GM18499 (cell line): ENCODE measurements around the gene NYNRIN.

Experiments used
- ATAC-seq: cut with Tn5 transposase; IDR thresholded peaks from one replicate; pipeline ENCODE4 v1.9.1; 2021; ENCODE audit warnings: moderate number of reproducible peaks; ENCODE audit not compliant: insufficient read depth, unreplicated experiment

Gene NYNRIN

GRCh38 chr14:24429395-24430142 is 30.8 kb downstream of the NYNRIN start, which contains the start of the genes CBLN3 and KHNYN:
CBLN3 (minus strand) TSS chr14:24429668; CDS start chr14:24429054, 614 bp downstream.
KHNYN (plus strand) TSS chr14:24429954; CDS start chr14:24430731, 777 bp downstream.
- peak; percentile 74 for ATAC-seq

DNA sequence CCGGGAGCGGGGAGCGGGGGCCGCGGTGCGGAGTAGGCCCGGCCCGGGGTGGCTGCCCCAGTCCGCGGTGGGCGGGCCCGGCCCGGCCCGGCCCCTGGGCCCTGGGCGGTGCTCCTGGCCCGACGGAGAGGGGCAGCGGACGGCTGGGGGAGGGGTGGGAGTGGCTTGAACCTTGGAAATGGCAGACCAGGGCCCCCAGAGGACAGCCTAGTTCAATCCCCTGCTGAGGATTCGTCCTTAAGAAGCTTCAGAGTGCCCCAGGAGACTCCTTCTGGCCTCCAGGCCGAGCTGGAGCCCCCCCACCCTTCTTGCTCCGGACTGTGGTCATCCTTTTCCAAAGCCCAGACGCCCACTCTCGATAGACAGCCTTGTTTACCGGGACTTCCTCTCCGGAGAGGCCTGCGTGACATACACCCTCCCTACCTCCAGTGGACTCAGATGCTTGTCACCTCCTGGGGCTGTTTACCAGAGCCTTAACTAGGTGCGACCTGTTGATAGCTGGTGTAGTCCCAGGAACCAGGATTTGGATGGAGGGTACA is 31.4 kb downstream of the NYNRIN start:
- ATAC-seq = peak; percentile 33

DNA sequence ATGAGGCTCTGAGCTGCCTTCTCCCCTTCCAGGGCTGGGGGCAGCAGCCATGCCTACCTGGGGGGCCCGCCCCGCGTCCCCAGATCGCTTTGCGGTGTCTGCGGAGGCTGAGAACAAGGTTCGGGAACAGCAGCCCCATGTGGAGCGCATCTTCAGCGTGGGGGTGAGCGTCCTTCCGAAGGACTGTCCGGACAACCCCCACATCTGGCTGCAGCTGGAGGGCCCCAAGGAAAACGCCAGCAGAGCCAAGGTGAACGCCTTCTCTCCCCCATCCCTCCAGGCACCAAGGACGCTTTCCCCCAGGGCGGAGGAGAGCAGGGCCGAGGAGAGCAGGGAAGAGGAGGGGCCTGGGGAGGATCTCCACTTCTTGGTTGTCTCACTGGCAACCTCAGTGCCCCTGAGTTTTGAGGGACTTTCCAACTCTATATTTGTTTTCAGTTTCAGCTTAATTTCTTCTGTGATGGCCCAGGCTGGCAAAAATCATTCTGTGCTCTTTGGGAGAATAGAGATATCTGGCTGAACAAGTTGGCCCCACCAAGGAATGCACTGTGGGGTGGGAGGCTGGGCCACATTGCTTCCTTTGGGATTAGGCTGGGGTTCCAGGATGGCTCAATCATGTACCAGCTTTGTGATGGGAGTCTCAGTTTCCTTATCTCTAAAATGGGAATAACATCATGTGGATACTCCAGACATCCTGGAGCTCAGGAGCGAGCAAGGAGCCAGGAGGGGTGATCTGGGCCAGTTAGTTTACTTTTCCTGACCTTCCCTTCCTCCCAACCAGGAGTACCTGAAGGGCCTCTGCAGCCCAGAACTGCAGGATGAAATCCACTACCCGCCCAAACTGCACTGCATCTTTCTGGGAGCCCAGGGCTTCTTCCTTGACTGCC is 32.1 kb downstream of the NYNRIN start:
- ATAC-seq = no peak

- ATAC-seq = peak; percentile 29
Measured at GRCh38 chr14:24431569-24432258, 32.9 kb downstream of the NYNRIN start.

GRCh38 chr14:24432259-24433131 is 33.7 kb downstream of the NYNRIN start:
- ATAC-seq = no peak

DNA sequence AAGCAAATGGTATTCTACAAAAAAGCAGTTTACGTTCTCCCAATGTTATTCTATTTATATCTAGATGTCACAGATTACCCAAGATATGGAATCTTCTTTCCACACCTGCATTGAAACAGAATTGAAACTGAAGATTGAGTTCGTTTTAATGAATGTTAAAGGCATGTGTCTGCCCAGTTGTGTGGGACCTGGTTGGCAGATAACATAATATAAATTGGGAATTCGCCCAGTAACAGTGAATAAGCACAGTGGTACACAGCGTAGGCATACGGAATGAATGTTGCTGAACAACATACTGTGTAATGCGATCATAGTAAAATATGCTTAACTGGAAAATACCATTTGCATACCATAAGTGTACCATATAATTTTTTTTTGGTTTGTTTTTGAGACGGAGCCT is 35.2 kb downstream of the NYNRIN start:
- ATAC-seq = no peak

DNA sequence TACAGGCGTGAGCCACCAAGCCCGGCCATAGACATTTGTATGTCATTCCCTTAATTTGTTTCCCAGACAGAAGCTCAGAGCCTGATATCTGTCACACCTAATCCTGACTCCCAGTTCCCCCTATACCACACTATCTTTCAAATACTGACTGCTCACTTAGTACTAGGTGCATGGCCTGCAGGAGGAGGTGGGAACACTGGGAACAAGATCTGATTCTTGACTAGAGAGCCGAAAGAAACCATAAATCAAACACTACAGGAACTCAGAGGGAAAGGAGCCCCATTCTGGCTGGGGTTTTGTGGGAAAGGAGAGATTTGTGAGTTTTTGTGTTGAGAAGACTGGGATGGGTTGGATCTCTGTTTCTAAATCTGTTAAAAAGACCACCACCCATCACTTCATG is 35.9 kb downstream of the NYNRIN start:
- no peak for ATAC-seq

DNA sequence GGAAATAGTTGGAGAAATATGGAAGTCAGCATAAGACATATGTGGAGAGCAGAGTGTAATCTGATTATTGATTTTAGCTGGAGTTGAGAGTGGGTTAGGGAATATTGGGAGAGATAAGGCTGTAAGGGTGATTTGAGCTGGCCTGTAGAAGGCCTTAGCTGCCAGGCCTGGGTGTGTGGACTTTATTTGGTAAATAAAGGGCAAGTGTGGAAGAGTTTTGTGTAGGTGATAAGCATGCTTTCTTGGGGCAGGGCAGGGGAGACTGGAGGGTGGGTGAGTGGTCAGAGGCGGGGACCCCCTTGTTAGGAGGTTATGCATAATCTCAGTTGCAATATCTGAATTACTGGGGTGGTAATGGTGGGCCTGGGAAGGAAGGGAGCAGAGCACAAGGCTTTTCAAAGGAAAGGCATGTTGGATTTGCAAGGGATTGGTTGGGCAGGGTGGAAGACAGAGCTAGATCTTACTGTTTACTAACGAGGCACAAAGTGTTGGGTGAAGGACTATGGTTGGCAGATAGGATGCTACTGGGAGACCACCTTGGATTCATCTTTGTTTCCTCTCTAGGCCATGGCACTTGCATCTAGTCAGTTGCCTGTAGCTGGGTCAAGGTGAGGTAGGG is 36.5 kb downstream of the NYNRIN start:
- no peak for ATAC-seq

DNA sequence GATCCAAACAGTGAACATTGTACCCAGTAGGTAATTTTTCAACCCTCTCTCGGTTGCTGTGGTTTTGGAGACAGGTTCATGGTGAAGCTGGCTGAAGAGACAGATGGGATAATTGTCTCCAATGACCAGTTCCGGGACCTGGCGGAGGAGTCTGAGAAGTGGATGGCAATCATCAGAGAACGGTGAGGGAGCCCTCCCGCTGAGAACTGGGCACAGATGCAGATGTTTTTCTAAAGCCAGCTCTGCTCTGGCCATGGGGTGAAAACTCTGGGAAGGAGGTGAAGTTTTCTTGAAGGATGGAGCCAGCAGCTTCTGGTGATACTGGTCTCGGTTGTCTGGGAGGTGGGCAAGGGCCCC is 37.2 kb downstream of the NYNRIN start:
- ATAC-seq = no peak

- no peak for ATAC-seq
Measured at GRCh38 chr14:24436355-24437019, 37.7 kb downstream of the NYNRIN start.

- ATAC-seq = no peak
Measured at GRCh38 chr14:24437020-24437735, 38.4 kb downstream of the NYNRIN start.

GRCh38 chr14:24437736-24438067 is 38.9 kb downstream of the NYNRIN start:
- no peak for ATAC-seq

- no peak for ATAC-seq
Measured at GRCh38 chr14:24438223-24439097, 39.7 kb downstream of the NYNRIN start.

- no peak for ATAC-seq
Measured at GRCh38 chr14:24439257-24439656, 40.5 kb downstream of the NYNRIN start.

- no peak for ATAC-seq
Measured at GRCh38 chr14:24439830-24440605, 41.2 kb downstream of the NYNRIN start.

DNA sequence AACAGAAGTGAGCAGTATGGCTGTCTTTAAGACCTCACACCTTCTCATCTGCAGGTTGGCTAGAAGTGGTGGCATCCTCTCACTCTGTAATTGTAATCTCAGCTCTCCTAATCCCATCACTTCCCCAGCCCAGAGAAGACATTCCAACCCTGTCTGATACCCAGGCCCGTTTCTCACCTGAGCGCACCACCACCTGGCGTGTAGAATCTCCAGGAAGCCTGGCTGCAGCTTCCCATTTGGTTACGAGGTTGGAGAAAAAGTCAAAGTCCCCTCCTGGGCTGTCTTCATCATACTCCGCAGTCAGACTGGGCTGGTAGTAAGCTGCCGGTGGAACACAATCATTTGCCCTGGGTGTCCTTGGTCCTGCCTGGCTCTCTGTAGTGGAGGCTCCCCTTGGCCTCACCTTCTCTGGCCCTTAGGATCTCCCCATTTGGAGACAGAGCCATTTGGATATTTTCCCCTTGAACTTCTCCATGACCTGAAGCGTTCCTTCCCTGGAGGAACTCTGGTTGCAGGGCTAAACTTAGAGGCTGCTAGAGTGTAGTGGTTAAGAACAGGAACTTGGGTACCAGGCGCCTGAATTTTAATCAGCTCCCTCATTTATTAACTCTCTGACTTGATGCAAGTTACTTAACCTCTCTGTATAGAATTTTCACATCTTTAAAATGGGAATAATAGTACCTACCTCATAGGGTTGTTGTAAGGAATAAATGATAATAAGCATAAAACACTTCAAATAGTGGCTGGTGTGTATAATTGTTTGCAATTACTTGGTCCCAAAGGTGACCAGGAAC is 42.0 kb downstream of the NYNRIN start:
- ATAC-seq = no peak
